Activated B cell treated with CpG ODN at 0.5 μM for 24 hours (primary cell): ENCODE data around the gene CDX4. TPM values are rescaled to one million over a fixed set of nuclear protein-coding genes. Genes with fewer than 3 reads are reported as not detected.
"Not testable (repeated sequence)": the region's sequence is repeated elsewhere in the genome, so short reads cannot be mapped to it uniquely, and the experiment has no call there.

Experiments
- ATAC-seq: fragments of 200-7000 bp; cut with Tn5 transposase; one replicate; pipeline ENCODE4 v1.10.0; 2021; ENCODE audit warnings: low read depth, mild to moderate bottlenecking, moderate library complexity
- CTCF ChIA-PET: fragments of 350-600 bp; sonication (Branson Sonifier 250); formaldehyde crosslinking; loops from one replicate; lab custom pipeline; 2021; ENCODE audit warnings: antibody characterized with exemption; lab: Charles Lee
- POLR2A ChIA-PET: fragments of 350-600 bp; sonication (Branson Sonifier 250); formaldehyde crosslinking; loops from one replicate; lab custom pipeline; 2021; ENCODE audit warnings: antibody characterized with exemption; lab: Charles Lee
- DNase-seq: peaks from one replicate; pipeline ENCODE4 v3.0.0; 2022
- H3K27ac Mint-ChIP-seq: one replicate; pipeline ENCODE4 v1.8.0; 2020; ENCODE audit warnings: mixed read lengths
- H3K27me3 Mint-ChIP-seq: one replicate; pipeline ENCODE4 v1.8.0; 2021; ENCODE audit warnings: mixed read lengths
- H3K36me3 Mint-ChIP-seq: one replicate; pipeline ENCODE4 v1.8.0; 2021; ENCODE audit warnings: low read depth, mixed read lengths
- H3K4me1 Mint-ChIP-seq: one replicate; pipeline ENCODE4 v1.8.0; 2021; ENCODE audit warnings: mixed read lengths
- H3K4me3 Mint-ChIP-seq: one replicate; pipeline ENCODE4 v1.8.0; 2020; ENCODE audit warnings: mild to moderate bottlenecking, mixed read lengths
- H3K9me3 Mint-ChIP-seq: one replicate; pipeline ENCODE4 v1.8.0; 2020; ENCODE audit warnings: mixed read lengths
- CTCF ChIP-seq: fragments of 200-600 bp; IDR thresholded peaks from one replicate; pipeline ENCODE4 v1.8.0; 2022; ENCODE audit warnings: antibody characterized with exemption, mild to moderate bottlenecking
- intact Hi-C: fragments of 100-400 bp; cut with micrococcal nuclease; formaldehyde crosslinking; loops from one replicate; pipeline ENCODE4 v1.15.1; 2024
- total RNA-seq: library from RNA; stranded (reverse); gene quantifications from 2 replicates; pipeline ENCODE4 v1.2.3, GENCODE V29; 2022

Gene CDX4
- total RNA-seq, 1 donor from 2014 or later, result not detected

GRCh38 chrX:73478961-73479360 lies 32.1 kb downstream of the CDX4 start:
- H3K4me1 Mint-ChIP-seq, result no peaks in the 10 kb centered on the region
- no peak overlapping the region for H3K4me3 Mint-ChIP-seq
- ChIA-PET POLR2A (no interaction called here), CTCF (no interaction called here)
- H3K36me3 Mint-ChIP-seq, result no peaks in the 10 kb centered on the region
- intact Hi-C loops, result no loop called here
- H3K27ac Mint-ChIP-seq, result no peak overlapping the region
- no peaks in the 10 kb centered on the region for H3K27me3 Mint-ChIP-seq
- peaks cover 8% of the 10 kb centered on the region for H3K9me3 Mint-ChIP-seq
- TF ChIP-seq CTCF, result no peak
- ATAC-seq (no peak), DNase-seq (no peak)

DNA sequence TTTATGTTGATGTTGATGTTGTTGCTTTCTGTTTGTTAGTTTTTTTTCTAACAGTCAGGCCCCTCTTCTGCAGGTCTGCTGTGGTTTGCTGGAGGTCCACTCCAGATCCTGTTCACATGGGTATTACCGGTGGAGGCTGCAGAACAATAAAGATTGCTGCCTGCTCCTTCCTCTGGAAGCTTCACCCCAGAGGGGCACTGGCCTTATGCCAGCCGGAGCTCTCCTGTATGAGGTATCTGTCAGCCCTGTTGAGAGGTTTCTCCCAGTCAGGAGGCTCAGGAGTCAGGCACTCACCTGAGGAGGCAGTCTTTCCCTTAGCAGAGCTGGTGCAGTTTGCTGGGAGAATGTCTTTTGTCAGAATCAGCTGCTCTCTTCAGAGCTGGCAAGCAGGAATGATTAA lies 34.7 kb downstream of the CDX4 start:
- intact Hi-C loops, result no loop called here
- Mint-ChIP-seq H3K4me3 (no peak overlapping the region), H3K9me3 (peaks cover 8% of the 10 kb centered on the region), H3K27ac (no peak overlapping the region), H3K4me1 (no peaks in the 10 kb centered on the region), H3K27me3 (no peaks in the 10 kb centered on the region), H3K36me3 (no peaks in the 10 kb centered on the region)
- ChIA-PET CTCF (no interaction called here), POLR2A (no interaction called here)
- DNase-seq, result no peak
- TF ChIP-seq CTCF, result no peak
- ATAC-seq, result no peak

GRCh38 chrX:73490661-73491060 lies 43.8 kb downstream of the CDX4 start:
- Mint-ChIP-seq H3K36me3 (no peaks in the 10 kb centered on the region), H3K4me1 (no peaks in the 10 kb centered on the region), H3K4me3 (no peak overlapping the region), H3K27ac (no peak overlapping the region), H3K27me3 (no peaks in the 10 kb centered on the region), H3K9me3 (no peaks in the 10 kb centered on the region)
- POLR2A ChIA-PET, result no interaction called here
- ATAC-seq, result no peak
- no peak for DNase-seq
- CTCF ChIA-PET, result no interaction called here
- intact Hi-C loops, result no loop called here
- no peak for TF ChIP-seq CTCF

GRCh38 chrX:73492178-73492577 lies 45.3 kb downstream of the CDX4 start:
- ATAC-seq, H3K36me3 Mint-ChIP-seq, POLR2A ChIA-PET, H3K4me1 Mint-ChIP-seq, H3K9me3 Mint-ChIP-seq, DNase-seq, H3K27me3 Mint-ChIP-seq, H3K4me3 Mint-ChIP-seq, intact Hi-C loops, CTCF ChIA-PET, H3K27ac Mint-ChIP-seq: not testable (repeated sequence)

Other genes starting within 250 kb of the CDX4 start
- 0.80 and 1.1 TPM in 2 replicates for gene NAP1L2, start 232.2 kb upstream of the CDX4 start, total RNA-seq
- gene CHIC1, start 116.1 kb downstream of the CDX4 start, total RNA-seq, result 12.9 and 14.0 TPM in 2 replicates